ENCODE measurements around the gene PLA2G6. TPM values are rescaled to one million over a fixed set of nuclear protein-coding genes. Genes with fewer than 3 reads are reported as not detected.

PLA2G6 gene
- total and polyA plus RNA-seq, 2 of the 8 experiments (the other 6 are each of a cell fraction or from before 2014, with no cell fraction given) = 13.2 to 21.0 TPM

DNA sequence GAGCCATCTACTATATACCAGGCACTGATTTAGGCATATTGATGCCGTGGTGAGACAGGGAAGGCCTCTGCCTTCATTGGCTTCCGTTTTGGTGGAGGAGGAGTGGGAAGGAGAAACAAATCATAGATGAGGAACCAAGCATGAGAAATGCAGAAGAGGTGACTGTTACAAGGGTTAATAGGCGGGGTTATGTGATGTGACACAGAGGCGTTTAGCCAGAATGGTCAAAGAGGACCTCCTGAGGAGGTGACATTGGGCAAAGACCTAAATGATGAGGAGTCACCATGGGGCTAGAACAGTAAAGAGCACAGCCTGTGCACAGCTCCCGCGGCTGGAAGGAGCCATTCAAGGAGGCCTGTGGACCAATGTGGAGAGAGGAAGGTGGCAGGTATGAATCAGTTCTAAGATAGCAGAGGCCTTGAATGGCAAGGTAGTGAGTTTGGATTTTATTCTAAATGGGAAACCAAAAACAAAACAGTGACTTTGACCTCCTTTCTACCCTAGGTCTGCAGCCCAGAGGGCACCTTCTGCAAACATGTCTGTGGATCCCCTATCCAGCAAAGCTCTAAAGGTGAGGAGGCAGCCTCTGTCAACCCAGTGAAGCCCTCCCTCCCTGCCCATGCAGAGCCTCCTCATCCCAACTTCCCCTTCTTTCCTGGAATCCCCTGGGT, 31.8 kb upstream of the PLA2G6 start (continued):
- TF ChIP-seq, protein P1, sequence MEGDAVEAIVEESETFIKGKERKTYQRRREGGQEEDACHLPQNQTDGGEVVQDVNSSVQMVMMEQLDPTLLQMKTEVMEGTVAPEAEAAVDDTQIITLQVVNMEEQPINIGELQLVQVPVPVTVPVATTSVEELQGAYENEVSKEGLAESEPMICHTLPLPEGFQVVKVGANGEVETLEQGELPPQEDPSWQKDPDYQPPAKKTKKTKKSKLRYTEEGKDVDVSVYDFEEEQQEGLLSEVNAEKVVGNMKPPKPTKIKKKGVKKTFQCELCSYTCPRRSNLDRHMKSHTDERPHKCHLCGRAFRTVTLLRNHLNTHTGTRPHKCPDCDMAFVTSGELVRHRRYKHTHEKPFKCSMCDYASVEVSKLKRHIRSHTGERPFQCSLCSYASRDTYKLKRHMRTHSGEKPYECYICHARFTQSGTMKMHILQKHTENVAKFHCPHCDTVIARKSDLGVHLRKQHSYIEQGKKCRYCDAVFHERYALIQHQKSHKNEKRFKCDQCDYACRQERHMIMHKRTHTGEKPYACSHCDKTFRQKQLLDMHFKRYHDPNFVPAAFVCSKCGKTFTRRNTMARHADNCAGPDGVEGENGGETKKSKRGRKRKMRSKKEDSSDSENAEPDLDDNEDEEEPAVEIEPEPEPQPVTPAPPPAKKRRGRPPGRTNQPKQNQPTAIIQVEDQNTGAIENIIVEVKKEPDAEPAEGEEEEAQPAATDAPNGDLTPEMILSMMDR (IDR thresholded peaks at IDR 0.05; ENCODE audit: control extremely low read depth in 1 of 3, insufficient read depth in 1 of 3, low read depth in 1 of 3, low read length in 3 of 3) = no peak
- TF ChIP-seq BCL11A (IDR thresholded peaks at IDR 0.05; ENCODE audit: low read depth in 2 of 2, low read length in 2 of 2) (no peak), RBBP5 (IDR thresholded peaks at IDR 0.05; ENCODE audit: borderline replicate concordance, low read depth, low read length) (no peak), TAF7 (optimal IDR thresholded peaks at IDR 0.05; ENCODE audit: borderline replicate concordance, low read depth, low read length) (no peak), YY1 (IDR thresholded peaks at IDR 0.05; ENCODE audit: low read depth, low read length) (no peak), GTF2F1 (IDR thresholded peaks at IDR 0.05; ENCODE audit: borderline replicate concordance, low read depth, low read length) (no peak), FOSL1 (IDR thresholded peaks at IDR 0.05; ENCODE audit: insufficient read depth, low read depth, low read length) (no peak)
